Right ventricle myocardium inferior (tissue), 1 donor: ENCODE results near the gene PHLDA3. TPM values are rescaled to one million over a fixed set of nuclear protein-coding genes. Genes with fewer than 3 reads are reported as not detected.

Experiments
- ATAC-seq: fragments of 200-7000 bp; cut with Tn5 transposase; one replicate; pipeline ENCODE4 v1.9.1; 2020; ENCODE audit warnings: mild to moderate bottlenecking, moderate library complexity
- DNase-seq: peaks from one replicate; pipeline ENCODE4 v3.0.0; 2021; ENCODE audit errors: missing footprints
- intact Hi-C: fragments of 100-400 bp; cut with DNase I; formaldehyde crosslinking; loops from one replicate; pipeline ENCODE4 v1.11.0; 2022
- total RNA-seq: library from RNA; stranded (reverse); fragmentation: NEBNext Ultra II Directional; extraction: Animal tissue kit (Norgen Biotek cat#: 25700); gene quantifications from one replicate; pipeline ENCODE4 v1.2.1, GENCODE V29; 2021
- donor health status: DM: no; HTN: yes; CAD: no; lungs with severe emphysema.

The PHLDA3 gene
- total RNA-seq, 1 donor from 2014 or later = 24.3 TPM

DNA sequence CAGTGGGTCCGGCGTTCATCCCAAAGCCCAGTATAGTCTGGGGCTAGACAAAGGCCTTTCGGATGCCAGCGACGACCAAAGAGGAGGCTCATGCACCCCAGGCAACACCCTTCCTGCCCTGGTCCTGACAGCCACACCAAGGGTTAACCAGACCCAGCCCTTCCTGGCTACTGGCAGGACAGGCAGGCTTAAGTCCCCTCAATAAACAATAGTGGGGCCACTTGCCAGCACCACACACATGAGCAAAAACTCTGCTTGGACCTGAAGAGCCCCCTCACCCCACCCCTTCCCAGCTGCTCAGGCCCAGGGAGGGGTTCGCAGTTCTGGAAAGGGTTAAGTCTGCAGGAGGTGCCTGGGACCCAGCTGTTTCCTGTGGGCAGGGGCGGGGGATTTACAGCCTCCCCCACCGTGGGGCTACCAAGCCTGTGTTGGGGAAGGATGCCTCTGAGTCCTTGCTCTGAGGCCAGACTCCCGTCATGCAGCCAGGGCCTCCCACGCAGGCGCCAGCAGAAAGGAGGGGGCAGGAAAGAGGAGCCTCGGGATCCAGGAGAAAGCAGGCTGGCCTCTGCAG lies 18.2 kb downstream of the PHLDA3 start:
- peak; percentile 60 for ATAC-seq
- intact Hi-C loops = no loop called here

DNA sequence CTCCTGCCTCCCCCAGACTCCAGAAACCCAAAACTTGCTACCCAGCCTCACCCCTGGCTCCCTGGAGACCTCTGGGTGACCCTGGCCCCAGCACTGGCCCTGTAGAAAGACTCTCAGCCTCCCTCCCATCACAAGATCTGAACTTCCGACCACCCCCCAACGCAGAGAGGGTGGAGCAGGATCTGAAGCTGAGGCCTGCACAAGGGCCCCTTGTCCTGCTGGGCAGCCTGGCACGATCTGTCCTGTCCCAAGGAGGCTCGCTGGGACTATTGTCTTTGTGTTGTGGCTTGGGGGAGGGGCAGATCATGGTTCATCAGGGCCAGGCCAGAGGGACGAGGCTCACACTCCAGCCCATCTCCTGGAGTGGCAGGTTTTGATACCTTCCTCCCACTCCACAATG lies 20.0 kb downstream of the PHLDA3 start:
- no peak for DNase-seq
- no peak for ATAC-seq
- intact Hi-C loops = loop anchor here (1.0 to 2.0 kb wide), 3 partner anchors 20 to 64 kb away; partner anchors contain the start of gene PHLDA3

More for the DNA sequence above, 18.2 kb downstream of the PHLDA3 start:
- DNase-seq = peak; percentile 82

DNA sequence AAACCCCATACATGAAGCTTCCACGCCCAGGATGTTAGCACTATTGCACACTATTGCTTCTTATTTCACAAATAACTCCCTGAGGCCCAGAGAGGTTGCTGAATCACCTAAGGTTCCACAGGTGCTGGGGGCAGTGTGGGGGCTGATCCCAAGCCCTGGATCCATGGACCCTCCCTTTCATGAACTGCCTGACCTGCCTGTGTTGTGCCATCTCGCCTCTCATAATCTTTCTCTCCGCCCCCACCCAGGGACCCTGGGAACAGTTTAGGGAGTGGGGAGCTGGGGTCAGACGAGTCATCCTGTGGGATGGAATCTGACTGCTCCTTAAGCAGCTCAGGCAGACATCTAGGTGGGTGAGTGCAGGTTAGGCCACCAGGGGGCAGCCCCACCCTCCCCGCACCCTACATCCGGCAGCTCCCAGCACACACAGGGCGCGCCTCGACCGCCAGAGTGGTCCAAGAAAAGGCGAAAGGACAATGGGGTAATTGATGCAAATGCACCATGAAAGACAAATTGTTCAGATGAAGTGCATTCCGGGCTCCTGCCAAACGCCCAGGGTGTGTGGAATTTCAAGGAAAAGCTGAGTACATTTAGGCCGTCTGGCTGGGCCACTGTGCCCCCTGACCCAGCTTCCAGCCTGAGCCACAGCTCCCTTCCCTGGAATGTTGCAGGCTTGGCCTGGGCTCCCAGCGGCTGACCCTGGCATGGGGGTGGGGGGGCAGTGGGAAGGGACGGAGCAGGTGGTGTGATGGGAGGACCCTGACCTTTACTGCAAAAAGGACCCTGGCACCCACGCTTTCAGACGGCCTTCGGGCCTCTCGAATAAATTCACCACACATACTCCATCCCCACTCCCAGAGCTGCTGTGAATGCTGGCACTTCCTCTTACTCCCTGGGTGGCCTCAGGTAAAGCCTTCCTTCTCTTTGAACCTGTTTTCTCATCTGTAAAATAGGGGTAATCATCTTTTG lies 20.8 kb downstream of the PHLDA3 start:
- DNase-seq (peak; percentile 86), ATAC-seq (peak; percentile 91)
- intact Hi-C loops = loop anchor here (1.0 to 2.0 kb wide), 3 partner anchors 21 to 65 kb away; partner anchors contain the start of gene PHLDA3

DNA sequence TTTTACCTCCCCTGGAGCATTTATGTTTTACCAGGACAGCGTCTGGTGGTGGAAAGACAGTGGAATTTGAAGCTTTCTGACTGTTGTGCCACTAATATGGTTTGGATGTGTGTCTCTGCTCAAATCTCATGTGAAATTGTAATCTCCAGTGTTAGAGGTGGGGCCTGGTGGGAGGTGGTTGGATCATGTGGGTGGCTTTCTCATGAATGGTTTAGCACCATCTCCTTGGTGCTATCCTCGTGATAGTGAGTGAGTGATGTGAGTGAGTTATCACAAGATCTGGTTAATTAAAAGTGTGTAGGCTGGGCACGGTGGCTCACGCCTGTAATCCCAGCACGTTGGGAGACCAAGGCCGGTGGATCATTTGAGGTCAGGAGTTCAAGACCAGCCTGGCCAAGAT lies 23.7 kb downstream of the PHLDA3 start:
- no peak for DNase-seq
- intact Hi-C loops = no loop called here
- ATAC-seq = no peak

DNA sequence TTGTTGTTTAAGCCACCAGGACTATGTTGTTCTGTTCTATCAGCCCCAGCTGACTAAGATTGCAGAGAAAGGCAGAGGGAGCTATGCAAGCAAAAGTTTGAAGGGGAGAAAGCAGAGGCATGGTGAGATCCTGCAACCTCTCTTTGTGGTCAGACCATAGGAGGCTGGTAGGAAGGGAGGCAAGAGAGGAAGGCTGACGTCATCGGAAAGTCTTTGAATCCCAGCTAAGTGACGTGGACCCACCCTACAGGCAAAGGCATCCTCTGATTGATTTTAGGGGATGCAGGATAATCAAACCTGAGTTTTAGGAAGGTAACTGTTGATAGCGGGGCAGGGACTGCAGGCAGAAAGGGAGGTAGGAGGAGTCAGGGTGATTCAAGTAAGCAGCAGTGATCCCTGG lies 24.2 kb downstream of the PHLDA3 start:
- DNase-seq (no peak), ATAC-seq (no peak)
- intact Hi-C loops = no loop called here

DNA sequence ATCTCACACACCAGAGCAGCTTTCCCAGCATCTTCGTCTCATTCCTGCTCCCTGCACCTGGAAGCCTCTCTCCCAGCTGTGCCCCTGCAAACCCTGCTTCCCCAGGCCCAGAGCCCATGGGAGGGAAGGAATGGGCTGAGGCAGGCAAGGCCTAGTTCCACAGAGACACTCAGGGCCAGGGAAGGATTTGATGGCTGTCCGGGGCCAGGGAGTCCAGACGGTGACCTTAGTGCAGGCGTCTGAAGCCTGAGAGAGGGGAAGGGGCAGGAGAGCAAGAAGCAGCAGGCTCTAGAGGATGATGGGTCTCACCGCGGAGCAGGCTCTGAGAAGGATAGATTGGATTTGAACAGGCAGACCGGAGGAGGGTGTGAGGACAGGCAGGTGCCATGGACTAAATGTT lies 25.2 kb downstream of the PHLDA3 start:
- intact Hi-C loops = no loop called here
- ATAC-seq (no peak), DNase-seq (no peak)

DNA sequence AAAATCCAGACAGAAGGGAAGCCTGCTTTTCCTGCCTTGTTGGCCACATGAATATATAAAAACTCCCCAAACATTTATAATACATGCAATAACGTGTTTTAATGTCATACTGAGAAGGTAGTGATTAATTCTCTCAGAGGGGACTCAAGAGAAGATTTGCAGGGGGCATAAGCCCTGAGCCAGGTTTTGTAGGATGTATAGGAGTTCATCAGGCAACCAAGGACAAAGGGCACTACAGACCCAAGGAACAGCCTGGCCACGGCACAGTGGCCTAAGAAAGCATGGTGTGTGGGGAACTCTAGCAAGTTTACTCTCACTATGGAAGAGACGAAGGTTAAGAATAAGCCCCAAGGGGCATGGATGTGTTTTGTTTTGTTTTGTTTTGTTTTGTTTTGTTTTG lies 32.0 kb downstream of the PHLDA3 start:
- intact Hi-C loops = no loop called here
- DNase-seq = no peak
- no peak for ATAC-seq

DNA sequence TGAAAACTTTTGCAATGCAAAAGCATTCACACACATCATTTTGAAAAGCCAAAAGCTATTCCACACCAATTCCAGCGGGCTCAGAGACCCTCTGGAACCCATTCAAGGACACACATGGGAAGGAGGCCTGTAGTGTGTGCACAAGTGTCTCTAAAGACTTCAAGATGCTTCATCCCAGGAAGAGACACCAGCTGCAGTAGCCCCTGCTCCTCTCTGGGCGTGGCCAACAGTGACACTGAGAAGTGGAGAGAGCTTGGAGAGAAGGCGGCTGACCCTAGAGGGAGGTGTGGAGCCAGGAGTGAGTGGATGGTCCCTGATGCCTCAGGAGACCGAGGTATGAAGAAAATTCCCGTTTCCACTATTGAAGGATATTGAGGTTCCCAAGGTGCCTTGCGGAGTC lies 32.6 kb downstream of the PHLDA3 start:
- intact Hi-C loops = no loop called here

DNA sequence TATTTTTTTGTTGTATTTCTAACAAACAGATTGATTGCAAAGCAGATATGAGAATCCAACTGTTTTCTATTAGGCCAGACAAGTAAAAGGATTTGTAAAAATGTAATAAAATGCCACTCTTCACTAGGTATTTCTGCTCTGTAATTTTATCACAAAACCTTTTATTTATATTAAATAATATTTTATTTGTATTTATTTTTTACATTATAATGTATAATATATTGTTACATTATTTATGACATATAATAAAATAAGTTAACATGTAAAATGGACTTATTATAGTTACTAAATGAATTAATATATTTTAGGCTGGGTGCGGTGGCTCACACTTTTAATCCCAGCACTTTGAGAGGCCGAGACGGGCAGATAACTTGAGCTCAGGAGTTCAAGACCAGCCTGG lies 34.7 kb downstream of the PHLDA3 start:
- ATAC-seq = no peak
- intact Hi-C loops = loop anchor here (2.0 kb wide), 1 partner anchor 49 kb away; no protein-coding TSS in a partner anchor
- DNase-seq = no peak

More for the DNA sequence above, 32.6 kb downstream of the PHLDA3 start:
- no peak for DNase-seq
- no peak for ATAC-seq

DNA sequence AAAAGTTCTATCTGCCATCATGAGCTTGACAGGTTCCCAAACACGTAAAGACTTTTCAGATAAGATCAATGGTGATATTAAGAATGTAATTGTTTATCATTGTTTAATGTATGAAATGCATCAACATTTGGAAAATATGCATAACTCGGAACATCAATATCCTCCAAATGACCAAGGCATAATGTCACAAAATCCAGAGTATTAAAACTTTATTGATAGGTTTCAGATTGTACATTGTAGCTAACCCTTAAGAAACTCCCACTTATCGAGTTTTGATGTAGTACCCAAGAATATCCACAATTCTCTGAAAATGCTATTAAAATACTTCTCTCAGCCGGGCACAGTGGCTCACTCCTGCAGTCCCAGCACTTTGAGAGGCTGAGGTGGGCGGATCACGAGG lies 35.4 kb downstream of the PHLDA3 start:
- ATAC-seq = no peak
- DNase-seq = no peak
- intact Hi-C loops = loop anchor here (2.0 kb wide), 1 partner anchor 49 kb away; no protein-coding TSS in a partner anchor

DNA sequence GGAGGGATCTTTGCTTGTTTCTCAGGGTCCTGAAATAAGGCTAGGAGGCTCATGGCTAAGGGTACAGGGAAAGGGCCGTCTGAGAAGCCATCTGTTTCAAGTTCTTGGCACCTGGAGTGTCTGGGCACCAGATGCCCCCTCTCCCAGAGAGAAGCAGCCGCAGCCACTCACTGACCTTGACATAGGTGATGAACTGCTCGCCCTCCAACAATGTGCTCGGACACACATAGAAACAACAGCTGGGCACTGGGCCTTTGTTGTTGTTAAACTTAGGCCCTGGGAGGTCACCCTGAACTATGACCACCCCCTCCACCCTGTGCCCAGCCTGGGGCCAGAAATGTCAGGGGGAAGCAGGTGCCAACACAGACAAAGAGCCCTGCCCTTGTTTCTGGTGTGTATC lies 38.2 kb downstream of the PHLDA3 start:
- ATAC-seq (peak; percentile 24), DNase-seq (no peak)
- intact Hi-C loops = no loop called here

DNA sequence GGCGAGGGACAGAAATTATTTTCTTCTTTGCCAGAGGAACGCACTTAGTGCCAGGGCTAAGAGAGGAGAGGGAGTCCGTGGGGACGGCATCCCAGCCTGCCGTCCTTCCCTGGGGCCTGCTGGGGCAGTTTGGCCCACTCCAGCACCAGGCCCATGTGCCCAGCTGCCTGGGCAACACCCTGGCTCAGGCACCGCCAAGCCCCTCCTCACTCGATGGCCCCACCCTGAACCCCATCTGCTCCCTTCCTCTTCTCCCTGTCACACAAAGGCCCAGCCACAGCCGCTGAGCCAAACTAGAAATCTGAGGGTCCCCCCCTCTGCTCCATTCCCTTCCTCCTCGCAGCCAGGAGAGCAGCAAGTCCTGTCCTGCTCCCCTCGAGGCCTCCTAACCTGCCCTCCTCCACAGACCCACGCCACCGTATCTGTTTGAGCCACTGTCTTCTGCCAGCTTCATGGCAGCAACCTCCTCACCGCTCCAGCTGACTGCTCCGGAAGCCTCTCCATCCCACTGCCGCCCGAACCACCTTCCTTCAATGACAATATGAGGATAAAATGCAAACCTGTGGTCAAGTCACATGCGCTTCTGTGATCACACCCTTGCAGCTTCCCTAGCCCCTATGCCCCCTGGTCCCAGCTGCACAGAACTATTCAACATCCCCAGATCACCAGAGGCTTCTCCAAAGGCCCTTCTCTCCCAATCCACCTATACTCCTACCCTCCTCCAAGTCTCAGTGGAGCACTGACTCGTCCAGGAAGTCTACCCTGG lies 39.1 kb downstream of the PHLDA3 start:
- ATAC-seq (no peak), DNase-seq (no peak)
- intact Hi-C loops = no loop called here

DNA sequence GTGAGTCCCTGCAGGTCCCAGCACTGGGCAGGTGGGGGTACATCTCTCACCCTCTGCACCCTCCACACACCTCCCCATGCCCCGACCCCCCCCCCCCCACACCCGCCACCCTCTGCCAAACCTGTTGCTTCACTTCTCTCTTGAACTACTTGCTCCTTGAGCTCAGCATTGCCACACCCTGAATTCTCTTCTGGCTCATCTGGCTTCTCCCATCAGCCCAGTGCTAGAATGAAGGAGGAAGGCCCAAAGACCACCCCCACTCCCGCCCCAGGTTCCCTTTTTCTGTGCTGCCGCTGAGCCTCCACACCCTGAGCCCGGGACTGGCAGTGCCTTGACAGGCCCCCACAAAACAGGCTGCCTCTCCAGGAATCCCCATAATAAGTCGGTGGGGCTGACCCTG lies 41.0 kb downstream of the PHLDA3 start:
- intact Hi-C loops = no loop called here
- ATAC-seq (no peak), DNase-seq (no peak)

DNA sequence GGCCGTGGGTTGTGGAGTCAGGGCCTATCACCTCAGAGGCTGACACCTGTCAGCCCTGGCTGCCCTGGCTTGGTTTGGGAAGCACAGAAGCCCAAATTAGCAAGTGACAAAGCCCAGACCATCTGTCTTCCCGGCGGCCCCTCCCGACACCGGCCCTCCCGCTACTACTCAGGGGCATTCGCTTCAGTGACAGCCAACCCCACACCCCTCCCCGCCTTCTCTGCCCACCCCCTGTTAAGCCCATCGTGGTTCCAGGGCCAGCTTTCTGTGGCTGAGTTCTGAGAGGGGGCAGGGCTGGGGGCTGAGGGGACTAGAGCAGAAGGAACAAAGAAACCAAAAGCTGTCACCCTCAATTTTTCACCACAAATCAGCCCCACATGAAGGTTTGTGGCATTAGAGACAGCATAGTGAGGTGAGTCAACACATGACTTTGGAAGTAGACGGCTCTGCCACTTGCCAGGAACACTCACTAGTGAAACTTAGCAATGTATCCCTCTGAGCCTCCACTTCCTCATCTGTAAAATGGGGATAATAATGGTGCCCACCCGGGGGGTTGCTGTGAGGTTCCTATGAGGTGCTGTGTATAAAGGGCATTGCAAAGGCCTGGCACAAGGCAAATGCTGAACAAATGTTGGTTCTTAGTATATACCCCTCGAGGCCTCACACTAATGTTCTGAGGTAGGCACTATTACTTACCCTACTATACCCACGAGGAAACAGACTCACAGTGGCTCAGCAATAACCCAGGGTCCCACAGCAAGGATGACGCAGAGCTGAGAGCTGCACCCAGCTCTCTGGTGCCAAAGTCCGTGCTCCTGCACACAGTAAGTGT lies 42.3 kb downstream of the PHLDA3 start:
- peak; percentile 71 for ATAC-seq
- intact Hi-C loops = no loop called here
- DNase-seq = no peak

DNA sequence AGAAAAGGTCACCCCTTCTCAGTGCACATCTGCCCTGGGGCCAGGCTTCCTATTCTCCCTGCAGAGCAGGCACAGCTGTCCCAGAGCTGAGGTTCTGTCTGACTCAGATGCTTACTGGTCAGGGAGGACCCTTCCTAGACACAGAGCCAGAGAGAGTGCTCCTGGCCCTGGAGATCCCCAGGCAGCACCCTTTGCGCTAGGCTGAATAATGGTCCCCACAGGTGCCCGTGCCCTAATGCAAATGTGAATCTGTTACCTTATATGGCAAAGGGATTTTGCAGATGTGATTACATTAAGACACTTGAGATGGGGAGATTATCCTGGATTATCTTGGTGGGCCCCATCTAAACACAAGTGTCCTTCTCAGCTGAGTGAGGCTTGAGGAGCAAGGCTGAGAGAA lies 44.8 kb downstream of the PHLDA3 start:
- intact Hi-C loops = no loop called here
- ATAC-seq (no peak), DNase-seq (no peak)

DNA sequence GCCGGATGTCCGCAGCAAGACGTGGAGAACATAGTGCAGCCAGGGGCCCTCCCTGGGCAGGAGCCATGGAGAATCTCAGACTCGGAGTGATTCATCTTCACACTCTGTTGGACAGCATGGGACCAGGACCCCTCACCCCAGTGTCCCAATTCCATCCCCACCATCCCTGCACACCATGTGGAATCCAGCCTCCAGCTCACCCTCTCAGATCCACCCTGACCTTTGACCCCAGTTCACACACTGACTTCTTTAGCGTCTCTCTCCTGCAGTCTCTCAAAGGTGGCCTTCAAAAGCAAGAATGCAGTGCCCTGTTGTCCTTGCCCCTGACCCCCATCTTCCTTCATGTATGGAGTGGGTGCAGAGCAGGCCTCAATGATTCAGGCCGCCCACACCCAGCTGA lies 45.3 kb downstream of the PHLDA3 start:
- ATAC-seq (no peak), DNase-seq (no peak)
- intact Hi-C loops = no loop called here

DNA sequence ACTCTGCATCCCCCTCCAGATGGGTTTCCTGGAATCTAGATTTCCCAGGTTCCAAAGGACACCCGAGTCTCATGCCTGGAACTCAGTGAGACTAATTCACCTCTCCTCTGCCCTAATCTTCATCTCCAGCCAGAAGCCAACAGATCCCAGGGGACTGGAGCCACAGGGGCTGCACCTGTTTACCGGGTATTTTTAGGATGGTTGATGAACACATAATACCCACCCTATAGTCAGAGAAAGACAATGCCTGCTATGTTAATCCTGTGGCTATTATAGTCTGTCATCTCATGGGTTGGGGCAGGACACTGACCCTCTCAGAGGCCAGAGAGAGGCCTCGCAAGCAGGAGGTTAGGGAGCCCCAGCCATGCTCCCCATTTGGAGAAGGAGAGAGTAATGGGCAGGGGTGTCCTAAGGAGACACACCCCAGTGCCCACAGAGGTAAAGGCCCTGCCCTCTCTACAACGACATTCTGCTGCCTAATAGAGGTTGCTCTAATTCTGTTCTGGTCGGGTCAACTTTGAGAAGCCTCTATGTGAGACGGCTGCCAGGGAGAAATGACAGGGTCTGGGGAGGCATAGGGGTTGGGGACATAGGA lies 46.5 kb downstream of the PHLDA3 start:
- intact Hi-C loops = no loop called here
- no peak for ATAC-seq
- DNase-seq = no peak

DNA sequence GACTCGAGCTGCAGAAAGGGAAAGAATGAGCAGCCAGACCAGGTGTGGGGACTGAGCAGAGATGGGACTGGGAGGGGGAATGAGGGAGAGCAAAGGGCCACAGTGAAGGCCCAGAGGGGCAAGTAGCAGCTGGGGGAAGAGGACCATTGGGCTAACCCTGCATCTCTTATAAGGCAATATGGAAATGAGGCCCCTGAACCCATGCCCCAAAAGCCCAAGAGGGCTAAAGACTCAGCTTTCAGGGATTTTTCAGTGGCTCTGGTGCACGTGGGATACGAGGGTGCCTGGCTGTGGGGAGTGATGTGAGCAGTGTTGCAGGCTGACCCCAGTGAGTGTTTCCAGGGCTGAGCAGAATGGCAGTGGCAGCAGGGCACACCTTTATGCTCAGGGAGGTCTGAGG lies 47.0 kb downstream of the PHLDA3 start:
- ATAC-seq (no peak), DNase-seq (no peak)
- intact Hi-C loops = no loop called here
